Transverse colon (tissue), 4 donors: ENCODE measurements around the gene CR1L. TPM values are rescaled to one million over a fixed set of nuclear protein-coding genes. Genes with fewer than 3 reads are reported as not detected.
A peak's percentile ranks its signal among the peaks of the same experiment; 100 is the strongest.

Experiments used
- DNase-seq: peaks from one replicate; pipeline ENCODE4 v3.0.0-alpha.2; 2019
- H3K27ac ChIP-seq, 4 donors: fragments of 200-600 bp; sonication (generic); 2 replicates each; pipeline ENCODE4 v1.5.1; 2016 to 2018; ENCODE audit warnings: inconsistent platforms in 4 of 4
- H3K27me3 ChIP-seq: fragments of 200-600 bp; sonication (generic); 2 replicates; pipeline ENCODE4 v1.5.1; 2017; ENCODE audit warnings: inconsistent platforms
- H3K36me3 ChIP-seq, 4 donors: fragments of 200-600 bp; sonication (generic); 2 replicates each; pipeline ENCODE4 v1.5.1; 2017 to 2019; ENCODE audit warnings: inconsistent platforms in 4 of 4
- H3K4me1 ChIP-seq, 4 donors: fragments of 200-600 bp; sonication (generic); 2 replicates each; pipeline ENCODE4 v1.5.1; 2017 to 2020; ENCODE audit warnings: inconsistent platforms in 4 of 4
- H3K4me3 ChIP-seq, 4 donors: fragments of 200-600 bp; sonication (generic); 1 replicate in 1 of 4; 2 replicates in 3 of 4; pipeline versions ENCODE4 v1.5.1 to v1.6.1; 2017 to 2019; ENCODE audit warnings: inconsistent platforms in 4 of 4
- H3K9me3 ChIP-seq, 2 donors: fragments of 200-600 bp; sonication (generic); 2 replicates each; pipeline ENCODE4 v1.5.1; 2017 to 2019; ENCODE audit warnings: inconsistent platforms in 2 of 2
- EP300 ChIP-seq: sonication (generic); formaldehyde crosslinking; IDR thresholded peaks from one replicate; pipeline ENCODE4 v1.6.1; 2017; ENCODE audit warnings: antibody characterized with exemption, low read depth
- POLR2A ChIP-seq: fragments of 450-650 bp; IDR thresholded peaks from one replicate; pipeline ENCODE4 v1.6.1; 2016; ENCODE audit warnings: antibody characterized with exemption, mild to moderate bottlenecking, moderate library complexity
- POLR2AphosphoS5 ChIP-seq, 3 donors: sonication (generic); formaldehyde crosslinking; IDR thresholded peaks; one replicate each; pipeline ENCODE4 v1.6.1; 2016; ENCODE audit warnings: antibody characterized with exemption in 3 of 3
- WGBS, 2 donors: methylation state at CpG; one replicate each; pipeline ENCODE4 v1.1.5; 2018; ENCODE audit warnings: low coverage in 1 of 2; 5-methylcytosine and 5-hydroxymethylcytosine counted together
- in situ Hi-C, 4 donors: fragments of 200-750 bp; cut with MboI; loops; one replicate each; pipeline versions ENCODE4 v1.15.0 to v1.15.1; 2017; ENCODE audit warnings: low sequenced_read_pairs in 3 of 4, low pct_ligation_motif_present in 1 of 4, low pct_unique_long_range_greater_than_20kb in 1 of 4
- intact Hi-C: fragments of 100-400 bp; cut with DNase I; formaldehyde crosslinking; loops from one replicate; pipeline ENCODE4 v1.15.1; 2023; ENCODE audit warnings: low total_unique reads
- total RNA-seq, 4 donors: library from RNA; depleted of rRNA; stranded (reverse); fragments of >200 nt; gene quantifications; one replicate each; pipeline ENCODE4 v1.1.0, GENCODE V29; 2016
- TF ChIP-seq, protein P1 (sequence below), 5 experiments: fragments of 200-600 bp in 3 of 5; fragments of 450-650 bp in 2 of 5; sonication (generic) in 3 of 5; IDR thresholded peaks; 1 replicate in 2 of 5; 2 replicates in 3 of 5; pipeline ENCODE4 v1.5.1; 2016 to 2017; ENCODE audit warnings: antibody characterized with exemption in 5 of 5, inconsistent platforms in 3 of 5, mild to moderate bottlenecking in 2 of 5, moderate library complexity in 1 of 5

The CR1L gene
- total RNA-seq, 4 donors from 2014 or later = not detected

DNA sequence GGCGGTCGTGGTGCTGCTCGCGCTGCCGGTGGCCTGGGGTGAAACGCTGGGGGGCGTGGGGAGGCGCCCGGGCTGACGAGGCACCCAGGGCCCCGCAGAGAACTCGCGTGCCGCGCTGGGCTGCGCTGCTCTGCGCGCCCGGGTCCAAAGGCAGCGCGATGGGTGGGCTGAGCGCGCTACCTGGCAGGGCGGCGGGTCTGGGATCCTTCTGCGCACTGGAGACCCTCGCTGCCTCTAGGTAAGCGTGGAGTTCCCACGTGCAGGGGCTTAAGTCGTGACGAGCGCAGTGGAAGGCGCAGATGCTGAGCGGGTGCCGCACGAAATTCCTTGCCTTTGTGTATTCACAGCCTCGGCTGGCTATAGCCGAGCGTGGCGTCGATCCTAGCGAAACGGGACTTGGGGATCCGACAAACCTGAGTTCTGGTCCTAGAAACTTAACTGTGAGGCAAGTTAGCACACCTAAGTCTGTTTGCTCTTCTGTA is 24.6 kb downstream of the CR1L start:
- TF ChIP-seq, protein P1, sequence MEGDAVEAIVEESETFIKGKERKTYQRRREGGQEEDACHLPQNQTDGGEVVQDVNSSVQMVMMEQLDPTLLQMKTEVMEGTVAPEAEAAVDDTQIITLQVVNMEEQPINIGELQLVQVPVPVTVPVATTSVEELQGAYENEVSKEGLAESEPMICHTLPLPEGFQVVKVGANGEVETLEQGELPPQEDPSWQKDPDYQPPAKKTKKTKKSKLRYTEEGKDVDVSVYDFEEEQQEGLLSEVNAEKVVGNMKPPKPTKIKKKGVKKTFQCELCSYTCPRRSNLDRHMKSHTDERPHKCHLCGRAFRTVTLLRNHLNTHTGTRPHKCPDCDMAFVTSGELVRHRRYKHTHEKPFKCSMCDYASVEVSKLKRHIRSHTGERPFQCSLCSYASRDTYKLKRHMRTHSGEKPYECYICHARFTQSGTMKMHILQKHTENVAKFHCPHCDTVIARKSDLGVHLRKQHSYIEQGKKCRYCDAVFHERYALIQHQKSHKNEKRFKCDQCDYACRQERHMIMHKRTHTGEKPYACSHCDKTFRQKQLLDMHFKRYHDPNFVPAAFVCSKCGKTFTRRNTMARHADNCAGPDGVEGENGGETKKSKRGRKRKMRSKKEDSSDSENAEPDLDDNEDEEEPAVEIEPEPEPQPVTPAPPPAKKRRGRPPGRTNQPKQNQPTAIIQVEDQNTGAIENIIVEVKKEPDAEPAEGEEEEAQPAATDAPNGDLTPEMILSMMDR (IDR thresholded peaks at IDR 0.05) = no peak
- no peak for TF ChIP-seq POLR2AphosphoS5 (IDR thresholded peaks at IDR 0.05)

GRCh38 chr1:207670192-207670591 is 25.3 kb downstream of the CR1L start:
- Histone ChIP-seq H3K9me3 (no peaks in the 10 kb centered on the region), H3K36me3 (no peaks in the 10 kb centered on the region), H3K27me3 (peaks cover 77% of the 10 kb centered on the region), H3K4me3 (no peak overlapping the region), H3K4me1 (peaks cover 0 to 7% (median 2%) of the 10 kb centered on the region in 4 donors), H3K27ac (no peak overlapping the region)
- 84% methylated on average over 3 of the region's 3 CpGs; no CpG with 5 or more reads in 1 of the 2 donors for WGBS, 2 donors
- intact Hi-C loops (no loop called here), in situ Hi-C loops (no loop called here)
- no peak for TF ChIP-seq POLR2A
- TF ChIP-seq, protein P1 (IDR thresholded peaks at IDR 0.05) = no peak
- TF ChIP-seq EP300 = no peak
- DNase-seq = no peak

More for the DNA sequence above, 24.6 kb downstream of the CR1L start:
- no peak for DNase-seq
- Histone ChIP-seq H3K27me3 (peaks cover 80% of the 10 kb centered on the region), H3K27ac (no peak overlapping the region), H3K4me3 (peak overlapping the region in 1 of 4 donors; percentile 20), H3K4me1 (peaks cover 0 to 7% (median 2%) of the 10 kb centered on the region in 4 donors), H3K9me3 (no peaks in the 10 kb centered on the region), H3K36me3 (no peaks in the 10 kb centered on the region)
- WGBS, 2 donors = 13% methylated on average over 39 of the region's 44 CpGs; no CpG with 5 or more reads in 1 of the 2 donors
- intact Hi-C loops = no loop called here
- in situ Hi-C loops = no loop called here

DNA sequence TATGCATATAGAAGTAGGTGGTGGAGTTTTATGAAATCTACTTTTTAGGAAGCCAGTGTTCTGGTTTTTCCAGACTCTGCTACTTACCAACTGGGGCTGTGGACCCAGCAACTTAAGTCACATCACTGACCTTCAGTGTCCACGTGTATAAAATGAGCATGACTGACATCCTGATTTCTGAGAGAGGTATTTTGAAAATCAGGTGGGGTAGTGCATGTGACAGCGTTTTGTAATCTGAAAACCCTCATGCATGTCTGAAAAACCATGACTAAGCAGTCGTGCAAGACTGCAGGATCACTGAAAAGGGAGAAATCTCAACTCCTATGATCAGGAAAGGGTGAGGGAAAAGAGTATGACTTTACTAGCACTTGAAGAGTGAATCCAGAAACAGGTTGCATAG is 26.1 kb downstream of the CR1L start:
- WGBS, 2 donors = 35% methylated on average over 3 of the region's 3 CpGs; no CpG with 5 or more reads in 1 of the 2 donors
- in situ Hi-C loops (no loop called here), intact Hi-C loops (no loop called here)
- Histone ChIP-seq H3K27me3 (peaks cover 69% of the 10 kb centered on the region), H3K9me3 (no peaks in the 10 kb centered on the region), H3K36me3 (no peaks in the 10 kb centered on the region), H3K4me3 (no peak overlapping the region), H3K4me1 (peaks cover 0 to 7% (median 2%) of the 10 kb centered on the region in 4 donors), H3K27ac (no peak overlapping the region)
- TF ChIP-seq EP300 (no peak), POLR2AphosphoS5 (IDR thresholded peaks at IDR 0.05) (no peak), POLR2A (no peak)
- TF ChIP-seq, protein P1 (IDR thresholded peaks at IDR 0.05) = no peak
- DNase-seq = no peak

DNA sequence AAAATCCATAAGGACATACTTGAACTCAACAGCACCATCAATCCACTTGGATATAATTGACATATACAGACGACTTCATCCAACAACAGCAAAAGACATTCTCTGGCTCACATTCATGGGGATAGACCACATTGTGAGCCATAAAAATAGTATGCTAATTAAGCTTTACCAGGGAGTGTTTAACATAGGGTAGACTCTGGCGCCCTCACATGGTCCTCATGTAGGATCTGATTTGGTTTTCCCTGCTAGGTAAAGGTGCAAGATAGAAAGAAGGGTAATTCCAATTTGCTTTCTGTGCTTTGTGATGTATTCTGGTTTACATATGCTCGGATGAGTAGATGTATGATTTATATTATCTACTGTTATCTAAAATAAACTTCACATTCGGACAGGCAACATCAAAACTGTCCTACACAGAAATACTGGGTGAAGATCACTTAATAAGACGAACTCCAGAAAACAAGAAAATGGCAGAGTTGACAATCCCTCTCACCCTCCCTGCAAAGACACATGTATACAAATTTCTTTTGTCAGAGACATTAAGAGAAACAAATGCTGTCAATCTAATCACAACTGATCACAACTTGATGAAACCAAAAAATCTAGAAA is 27.7 kb downstream of the CR1L start:
- H3K27ac ChIP-seq = no peak overlapping the region
- in situ Hi-C loops (no loop called here), intact Hi-C loops (no loop called here)
- H3K4me1 ChIP-seq = peaks cover 0 to 7% (median 2%) of the 10 kb centered on the region in 4 donors
- no peak for TF ChIP-seq EP300
- no peak for TF ChIP-seq POLR2AphosphoS5 (IDR thresholded peaks at IDR 0.05)
- no peak for TF ChIP-seq POLR2A
- TF ChIP-seq, protein P1 (IDR thresholded peaks at IDR 0.05) = peak; percentile 22 to 48 (median 36)
- H3K9me3 ChIP-seq = no peaks in the 10 kb centered on the region
- no peaks in the 10 kb centered on the region for H3K36me3 ChIP-seq
- WGBS, 2 donors = 22 to 29% methylated on average over 4 to 5 of the region's 5 CpGs
- DNase-seq = peak; percentile 25
- H3K4me3 ChIP-seq = no peak overlapping the region
- H3K27me3 ChIP-seq = peaks cover 53% of the 10 kb centered on the region
